KMS-11 (cell line): ENCODE data around the gene VSIG8.

Experiments
- H2AFZ ChIP-seq: fragments of 200-600 bp; sonication (generic); 2 replicates; pipeline ENCODE4 v1.6.1; 2016; ENCODE audit warnings: antibody characterized with exemption, mixed run types, low read depth
- H3K27ac ChIP-seq: fragments of 200-600 bp; sonication (generic); 2 replicates; pipeline ENCODE4 v1.6.1; 2016; ENCODE audit warnings: mild to moderate bottlenecking, mixed run types
- H3K27me3 ChIP-seq: fragments of 200-600 bp; sonication (generic); 2 replicates; pipeline ENCODE4 v1.6.1; 2017; ENCODE audit warnings: mild to moderate bottlenecking, low read depth, mixed run types, moderate library complexity; ENCODE audit not compliant: insufficient read depth
- H3K36me3 ChIP-seq: fragments of 200-600 bp; sonication (generic); 2 replicates; pipeline ENCODE4 v1.6.1; 2017; ENCODE audit warnings: mild to moderate bottlenecking, mixed run types; ENCODE audit not compliant: insufficient read depth
- H3K4me1 ChIP-seq: fragments of 200-600 bp; sonication (generic); 2 replicates; pipeline ENCODE4 v1.6.1; 2016; ENCODE audit warnings: mild to moderate bottlenecking, low read depth, mixed run types; ENCODE audit not compliant: poor library complexity, severe bottlenecking
- H3K4me2 ChIP-seq: fragments of 200-600 bp; sonication (generic); 2 replicates; pipeline ENCODE4 v1.7.0; 2016; ENCODE audit warnings: mild to moderate bottlenecking, mixed run types
- H3K4me3 ChIP-seq: fragments of 200-600 bp; sonication (generic); IDR thresholded peaks from 2 replicates; pipeline ENCODE4 v1.6.1; 2017; ENCODE audit warnings: low read depth, low read length, mixed read lengths; ENCODE audit not compliant: insufficient read depth
- H3K79me2 ChIP-seq: fragments of 200-600 bp; sonication (generic); 2 replicates; pipeline ENCODE4 v1.6.1; 2016; ENCODE audit warnings: low read depth, mixed run types; ENCODE audit not compliant: insufficient read depth
- H3K9ac ChIP-seq: fragments of 200-600 bp; sonication (generic); 2 replicates; pipeline ENCODE4 v1.6.1; 2016; ENCODE audit warnings: mild to moderate bottlenecking, mixed run types
- H4K20me1 ChIP-seq: fragments of 200-600 bp; sonication (generic); 2 replicates; pipeline ENCODE4 v1.6.1; 2016; ENCODE audit warnings: mild to moderate bottlenecking, mixed run types; ENCODE audit not compliant: insufficient read depth
- TF ChIP-seq, protein P1 (sequence below): fragments of 200-600 bp; sonication (generic); conservative IDR thresholded peaks from 2 replicates; pipeline ENCODE4 v1.6.1; 2017; ENCODE audit warnings: low read depth, mild to moderate bottlenecking, antibody characterized with exemption, low read length, moderate library complexity, mixed read lengths

Gene VSIG8

DNA sequence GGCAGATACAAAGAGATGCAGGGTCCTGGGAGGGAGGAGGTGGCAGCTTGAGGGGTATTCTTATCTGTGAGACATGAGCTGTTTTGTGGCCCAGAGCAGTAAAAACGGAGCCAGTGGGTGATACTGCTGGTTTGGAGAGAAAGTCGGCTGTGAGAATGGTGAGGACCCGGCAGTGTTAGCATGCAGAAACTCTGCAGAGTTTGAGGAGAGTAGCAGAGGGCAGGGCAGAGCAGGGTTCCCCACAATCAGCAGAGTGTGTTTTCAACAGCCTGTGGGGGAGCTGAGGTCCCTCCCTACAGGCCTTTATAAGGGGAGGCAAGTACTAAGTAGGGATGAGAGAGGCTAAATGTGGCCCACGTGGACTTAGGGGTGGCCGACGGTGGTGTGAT, 35.4 kb downstream of the VSIG8 start:
- H2AFZ ChIP-seq: no peak overlapping the region

DNA sequence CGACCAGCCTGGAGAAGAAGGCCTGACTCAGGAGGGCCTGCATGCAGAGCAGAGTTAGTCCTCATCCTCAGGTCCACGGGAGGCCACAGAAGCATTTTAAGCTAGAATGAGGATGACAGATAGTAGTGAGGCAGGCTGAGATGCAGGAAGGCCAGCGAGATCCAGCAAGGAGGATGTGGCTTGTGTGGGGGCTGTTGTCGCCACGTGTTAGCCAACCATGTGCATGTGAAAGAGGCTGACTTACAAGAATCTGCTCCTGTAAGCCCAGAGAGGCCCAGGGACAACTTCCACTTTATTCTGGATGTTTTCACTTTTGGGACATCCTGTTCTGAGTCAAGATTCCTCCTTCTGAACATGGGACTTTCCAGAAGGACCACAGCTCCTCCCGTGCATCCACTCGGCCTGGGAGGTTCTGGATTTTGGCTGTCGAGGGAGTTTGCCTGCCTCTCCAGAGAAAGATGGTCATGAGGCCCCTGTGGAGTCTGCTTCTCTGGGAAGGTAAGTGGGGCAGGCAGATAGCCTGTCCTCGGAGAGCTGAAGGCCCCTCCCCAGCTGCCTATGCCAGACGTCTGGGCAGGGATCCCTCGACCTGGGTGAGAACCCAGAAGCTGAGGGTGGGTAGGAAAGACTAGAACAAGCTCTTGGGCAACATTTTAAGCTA, 35.9 kb downstream of the VSIG8 start, which contains the start of gene SLAMF8:
Gene SLAMF8 (plus strand): TSS at position 433 of the 661 bp plus-strand sequence. CDS start 26 bp downstream, at position 459.
- Histone ChIP-seq H3K27ac (no peak within 1 kb of the TSS), H3K79me2 (no peaks in the 10 kb centered on the region), H3K9ac (no peak within 1 kb of the TSS), H3K4me2 (no peak within 1 kb of the TSS), H3K4me1 (peaks cover 4% of the 10 kb centered on the region), H4K20me1 (no peaks in the 10 kb centered on the region), H3K27me3 (no peaks in the 10 kb centered on the region), H3K4me3 (no peak within 1 kb of the TSS), H2AFZ (no peak within 1 kb of the TSS), H3K36me3 (no peaks in the 10 kb centered on the region)
- TF ChIP-seq, protein P1, sequence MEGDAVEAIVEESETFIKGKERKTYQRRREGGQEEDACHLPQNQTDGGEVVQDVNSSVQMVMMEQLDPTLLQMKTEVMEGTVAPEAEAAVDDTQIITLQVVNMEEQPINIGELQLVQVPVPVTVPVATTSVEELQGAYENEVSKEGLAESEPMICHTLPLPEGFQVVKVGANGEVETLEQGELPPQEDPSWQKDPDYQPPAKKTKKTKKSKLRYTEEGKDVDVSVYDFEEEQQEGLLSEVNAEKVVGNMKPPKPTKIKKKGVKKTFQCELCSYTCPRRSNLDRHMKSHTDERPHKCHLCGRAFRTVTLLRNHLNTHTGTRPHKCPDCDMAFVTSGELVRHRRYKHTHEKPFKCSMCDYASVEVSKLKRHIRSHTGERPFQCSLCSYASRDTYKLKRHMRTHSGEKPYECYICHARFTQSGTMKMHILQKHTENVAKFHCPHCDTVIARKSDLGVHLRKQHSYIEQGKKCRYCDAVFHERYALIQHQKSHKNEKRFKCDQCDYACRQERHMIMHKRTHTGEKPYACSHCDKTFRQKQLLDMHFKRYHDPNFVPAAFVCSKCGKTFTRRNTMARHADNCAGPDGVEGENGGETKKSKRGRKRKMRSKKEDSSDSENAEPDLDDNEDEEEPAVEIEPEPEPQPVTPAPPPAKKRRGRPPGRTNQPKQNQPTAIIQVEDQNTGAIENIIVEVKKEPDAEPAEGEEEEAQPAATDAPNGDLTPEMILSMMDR: 0 out of 2 replicates have a peak, but pooled peaks have one; percentile 5

More for the DNA sequence above, 35.4 kb downstream of the VSIG8 start:
- TF ChIP-seq, protein P1: no peak
- no peak overlapping the region for H3K27ac ChIP-seq
- no peaks in the 10 kb centered on the region for H4K20me1 ChIP-seq
- no peak overlapping the region for H3K4me3 ChIP-seq
- peaks cover 4% of the 10 kb centered on the region for H3K4me1 ChIP-seq
- H3K4me2 ChIP-seq: no peak overlapping the region
- no peaks in the 10 kb centered on the region for H3K36me3 ChIP-seq
- no peaks in the 10 kb centered on the region for H3K27me3 ChIP-seq
- H3K79me2 ChIP-seq: no peaks in the 10 kb centered on the region
- no peak overlapping the region for H3K9ac ChIP-seq

DNA sequence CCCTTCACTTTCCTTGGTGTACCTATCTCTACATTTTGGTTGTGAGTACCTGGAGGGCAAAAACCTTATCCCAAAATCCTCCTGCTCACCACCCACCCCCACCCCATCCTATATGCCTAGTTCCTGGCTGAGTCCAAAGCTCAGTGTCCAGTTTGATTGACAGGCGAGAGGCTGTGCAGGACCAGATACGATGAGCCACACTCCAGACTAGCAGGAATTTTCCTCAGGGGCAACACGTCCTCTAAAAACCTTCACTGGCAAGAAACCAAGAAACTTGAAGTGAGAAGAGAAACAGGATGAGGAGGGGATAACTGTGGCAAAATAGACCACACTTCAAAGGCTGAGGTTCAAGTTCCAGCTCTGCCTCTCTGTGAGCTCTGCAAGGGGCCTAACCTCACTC, 36.9 kb downstream of the VSIG8 start:
- Histone ChIP-seq H3K9ac (no peak overlapping the region), H2AFZ (no peak overlapping the region), H3K27me3 (no peaks in the 10 kb centered on the region), H3K4me1 (peaks cover 4% of the 10 kb centered on the region), H3K27ac (no peak overlapping the region), H3K4me2 (no peak overlapping the region), H3K79me2 (no peaks in the 10 kb centered on the region), H4K20me1 (no peaks in the 10 kb centered on the region), H3K36me3 (no peaks in the 10 kb centered on the region), H3K4me3 (no peak overlapping the region)
- TF ChIP-seq, protein P1: no peak

DNA sequence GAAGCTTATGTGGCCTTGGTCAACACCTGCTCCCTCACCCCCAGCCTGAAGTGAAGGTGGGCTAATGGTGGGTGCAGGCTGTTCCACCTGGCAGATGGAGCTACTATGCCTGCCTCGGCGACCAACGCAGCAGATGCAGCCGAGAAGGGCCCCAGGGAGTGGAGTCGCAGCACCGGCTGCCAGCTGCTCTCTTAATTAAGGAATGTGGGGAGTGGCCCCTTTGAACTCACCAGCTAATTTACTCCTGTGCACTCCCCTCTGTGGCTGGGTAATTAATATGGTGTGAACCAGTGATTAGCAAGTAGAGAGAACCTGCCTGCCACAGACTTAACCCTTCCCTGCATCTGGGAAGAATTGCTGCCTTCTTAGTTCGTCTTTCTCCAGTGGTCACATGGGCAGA, 39.1 kb downstream of the VSIG8 start:
- Histone ChIP-seq H2AFZ (no peak overlapping the region), H3K4me1 (peaks cover 4% of the 10 kb centered on the region)
- TF ChIP-seq, protein P1: no peak

More for the DNA sequence above, 39.1 kb downstream of the VSIG8 start:
- H3K79me2 ChIP-seq: no peaks in the 10 kb centered on the region
- H3K4me2 ChIP-seq: no peak overlapping the region
- no peaks in the 10 kb centered on the region for H3K36me3 ChIP-seq
- no peaks in the 10 kb centered on the region for H4K20me1 ChIP-seq
- H3K4me3 ChIP-seq: no peak overlapping the region
- H3K9ac ChIP-seq: no peak overlapping the region
- no peaks in the 10 kb centered on the region for H3K27me3 ChIP-seq
- no peak overlapping the region for H3K27ac ChIP-seq
